GM12878 (cell line): Measurements from ENCODE around the gene OR2C3. TPM values are rescaled to one million over a fixed set of nuclear protein-coding genes. Genes with fewer than 3 reads are reported as not detected.

Experiments
- ATAC-seq: fragments of 200-7000 bp; cut with Tn5 transposase; 3 replicates; pipeline ENCODE4 v1.9.1; 2020; ENCODE audit warnings: mild to moderate bottlenecking, moderate library complexity
- BruUV-seq: library from RNA; stranded (reverse); fragments of 400-500 nt; replicated peaks from 2 replicates; lab custom pipeline; 2021; lab: Mats Ljungman, UMichigan
- CTCF ChIA-PET: fragments of 300-600 bp; sonication (Branson Sonifier 250); formaldehyde crosslinking; extraction: SDS; loops from one replicate; lab custom pipeline; 2021; ENCODE audit warnings: inconsistent platforms; lab: Yijun Ruan, JAX
- POLR2A ChIA-PET: fragments of 350-600 bp; formaldehyde crosslinking; extraction: SDS; loops from one replicate; lab custom pipeline; 2021; ENCODE audit warnings: inconsistent platforms; lab: Charles Lee
- RAD21 ChIA-PET: fragments of 300-600 bp; sonication (Branson Sonifier 250); formaldehyde crosslinking; loops from one replicate; lab custom pipeline; 2023; ENCODE audit warnings: antibody characterized with exemption; ENCODE audit not compliant: unreplicated experiment; lab: Charles Lee
- SMC1A ChIA-PET: fragments of 300-600 bp; sonication (Branson Sonifier 250); formaldehyde crosslinking; loops from one replicate; lab custom pipeline; 2023; ENCODE audit not compliant: unreplicated experiment, uncharacterized antibody; lab: Charles Lee
- DNase-seq: peaks from one replicate; pipeline ENCODE4 v3.0.0-alpha.2; 2011; ENCODE audit warnings: low read depth, low spot score
- FAIRE-seq: peaks from 3 replicates; lab custom pipeline; 2011; peaks lifted over from hg19 to GRCh38; lab: Jason Lieb, UNC
- H2AFZ ChIP-seq: 2 replicates; pipeline ENCODE4 v1.6.0; 2011; ENCODE audit warnings: low read depth, low read length, control low read depth; ENCODE audit not compliant: control insufficient read depth
- H3K27ac ChIP-seq: 2 replicates; pipeline ENCODE4 v1.5.1; 2011; ENCODE audit warnings: control low read depth; ENCODE audit not compliant: control insufficient read depth, insufficient read depth
- H3K27me3 ChIP-seq, 2 experiments: replicated peaks in 1 of 2; 2 replicates each; pipeline versions ENCODE4 v1.6.0 to v1.6.1; 2011; ENCODE audit warnings: low read length in 1 of 2; ENCODE audit not compliant: control insufficient read depth in 2 of 2, insufficient read depth in 2 of 2
- H3K36me3 ChIP-seq, 2 experiments: 2 replicates each; pipeline ENCODE4 v1.5.1; 2011; ENCODE audit warnings: low read length in 1 of 2; ENCODE audit not compliant: control insufficient read depth in 2 of 2, insufficient read depth in 2 of 2
- H3K4me1 ChIP-seq: 2 replicates; pipeline ENCODE4 v1.6.1; 2011; ENCODE audit warnings: mild to moderate bottlenecking, low read length, moderate library complexity, mixed read lengths; ENCODE audit not compliant: control insufficient read depth, insufficient read depth
- H3K4me2 ChIP-seq: 2 replicates; pipeline ENCODE4 v1.6.0; 2011; ENCODE audit warnings: control low read depth; ENCODE audit not compliant: control insufficient read depth, insufficient read depth
- H3K4me3 ChIP-seq: fragments of 200-600 bp; sonication (generic); 2 replicates; pipeline ENCODE4 v1.5.1; 2016
- H3K79me2 ChIP-seq: 2 replicates; pipeline ENCODE4 v1.6.0; 2011; ENCODE audit warnings: low read length; ENCODE audit not compliant: control insufficient read depth, insufficient read depth
- H3K9ac ChIP-seq: 2 replicates; pipeline ENCODE4 v1.8.0; 2011; ENCODE audit warnings: low read length, control low read depth, mixed read lengths; ENCODE audit not compliant: control insufficient read depth, insufficient read depth
- H3K9me3 ChIP-seq: replicated peaks from 3 replicates; pipeline ENCODE4 v1.5.1; 2011; ENCODE audit warnings: mild to moderate bottlenecking, low read length; ENCODE audit not compliant: control insufficient read depth, insufficient read depth
- H4K20me1 ChIP-seq: 2 replicates; pipeline ENCODE4 v1.6.0; 2011; ENCODE audit not compliant: control insufficient read depth, insufficient read depth
- ASH2L ChIP-seq: fragments of 300-600, 200-600 bp; sonication (generic); IDR thresholded peaks from 2 replicates; pipeline ENCODE4 v1.6.1; 2017; ENCODE audit warnings: low read depth, mild to moderate bottlenecking, borderline replicate concordance
- BCLAF1 ChIP-seq: fragments of 450-650 bp; IDR thresholded peaks from 2 replicates; pipeline ENCODE4 v1.6.1; 2017; ENCODE audit warnings: antibody characterized with exemption, mild to moderate bottlenecking, moderate library complexity
- BMI1 ChIP-seq: fragments of 450-650 bp; IDR thresholded peaks from 2 replicates; pipeline ENCODE4 v1.6.1; 2016; ENCODE audit warnings: mild to moderate bottlenecking, moderate library complexity, borderline replicate concordance
- CBX5 ChIP-seq: sonication (generic); IDR thresholded peaks from 2 replicates; pipeline ENCODE4 v1.6.1; 2016; ENCODE audit warnings: low read depth, moderate library complexity, mild to moderate bottlenecking, inconsistent platforms
- ETV6 ChIP-seq, 2 experiments: fragments of 450-650 bp in 1 of 2; IDR thresholded peaks in 1 of 2; conservative IDR thresholded peaks in 1 of 2; 2 replicates each; pipeline ENCODE4 v1.6.1; 2014; ENCODE audit warnings: antibody characterized with exemption in 1 of 2, borderline replicate concordance in 1 of 2, low read depth in 1 of 2, mild to moderate bottlenecking in 1 of 2, moderate library complexity in 1 of 2
- GATAD2B ChIP-seq: fragments of 450-650 bp; conservative IDR thresholded peaks from 2 replicates; pipeline ENCODE4 v1.6.1; 2017; ENCODE audit warnings: low read depth, mild to moderate bottlenecking, moderate library complexity
- HDAC2 ChIP-seq: fragments of 200-600 bp; sonication (generic); IDR thresholded peaks from 2 replicates; pipeline ENCODE4 v1.6.1; 2017
- IRF4 ChIP-seq: IDR thresholded peaks from 2 replicates; pipeline ENCODE4 v1.6.1; 2011; ENCODE audit warnings: low read depth, low read length
- IRF5 ChIP-seq: fragments of 450-650 bp; IDR thresholded peaks from 2 replicates; pipeline ENCODE4 v1.6.1; 2017; ENCODE audit warnings: borderline replicate concordance
- MYB ChIP-seq: fragments of 150-350 bp; IDR thresholded peaks from 2 replicates; pipeline ENCODE4 v1.6.1; 2014; ENCODE audit warnings: mild to moderate bottlenecking, low read depth, low read length, borderline replicate concordance
- POLR2AphosphoS5 ChIP-seq: IDR thresholded peaks from 2 replicates; pipeline ENCODE4 v1.6.1; 2011; ENCODE audit warnings: mild to moderate bottlenecking, low read length, inconsistent platforms
- REST ChIP-seq: IDR thresholded peaks from 2 replicates; pipeline ENCODE4 v1.6.1; 2012; ENCODE audit warnings: mild to moderate bottlenecking, low read depth, low read length
- RUNX3 ChIP-seq: IDR thresholded peaks from 2 replicates; pipeline ENCODE4 v1.6.1; 2012; ENCODE audit warnings: low read length, inconsistent platforms
- WGBS: methylation state at CpG from one replicate; pipeline ENCODE4 v1.1.6; 2016; ENCODE audit warnings: low lambda C conversion rate; ENCODE audit not compliant: insufficient replicate concordance, insufficient coverage; ENCODE audit errors: missing lambda C conversion rate; 5-methylcytosine and 5-hydroxymethylcytosine counted together
- in situ Hi-C: fragments of 300-500 bp; cut with MboI; formaldehyde crosslinking; loops from 9 replicates; pipeline ENCODE4 v1.14.3; 2018; ENCODE audit warnings: mixed read lengths
- intact Hi-C: fragments of 100-400 bp; cut with micrococcal nuclease; formaldehyde crosslinking; loops from one replicate; pipeline ENCODE4 v1.14.2; 2022; ENCODE audit not compliant: unreplicated experiment
- polyA plus RNA-seq, 11 experiments: library from polyadenylated mRNA; depleted of rRNA in 4 of 11; unstranded in 6 of 11; stranded (reverse) in 5 of 11; fragments of >200 nt; fragmentation: Nextera tagmentation in 4 of 11; fragmentation: Illumina TruSeq in 1 of 11; extraction: Ambion mirVana in 4 of 11; extraction: Trizol in 1 of 11; gene quantifications; 1 replicate in 1 of 11; 2 replicates in 10 of 11; pipeline versions ENCODE4 v1.2.1 to v1.2.3, GENCODE V29; 2011 to 2016; ENCODE audit warnings: inconsistent platforms in 2 of 11, missing spikeins in 2 of 11, low read depth in 1 of 11
- total RNA-seq, 4 experiments: library from RNA; depleted of rRNA in 3 of 4; stranded (reverse); fragments of >200 nt in 3 of 4; fragmentation: Illumina TruSeq in 1 of 4; extraction: Trizol in 1 of 4; gene quantifications; 2 replicates each; pipeline versions ENCODE4 v1.2.1 to v1.2.3, GENCODE V29; 2013 to 2021

OR2C3 gene
- total and polyA plus RNA-seq, 10 of the 15 experiments (the other 5 are each of a cell fraction or from before 2014, with no cell fraction given), result not detected

GRCh38 chr1:247562198-247562597, 26.0 kb upstream of the OR2C3 start:
- in situ Hi-C loops, result no loop called here
- Histone ChIP-seq H4K20me1 (no peaks in the 10 kb centered on the region), H3K27ac (no peak overlapping the region), H3K36me3 (no peaks in the 10 kb centered on the region), H3K9me3 (no peaks in the 10 kb centered on the region), H3K4me3 (no peak overlapping the region), H3K79me2 (no peaks in the 10 kb centered on the region), H3K4me2 (no peak overlapping the region), H3K9ac (no peak overlapping the region), H2AFZ (no peak overlapping the region), H3K4me1 (no peaks in the 10 kb centered on the region), H3K27me3 (no peaks in the 10 kb centered on the region)
- DNase-seq (no peak), ATAC-seq (no peak), FAIRE-seq (no peak)
- RAD21 ChIA-PET, result no interaction called here
- TF ChIP-seq BCLAF1, result no peak
- TF ChIP-seq BMI1, result no peak
- no peak for TF ChIP-seq REST
- no peak for TF ChIP-seq POLR2AphosphoS5
- no peak for TF ChIP-seq IRF5
- TF ChIP-seq MYB, result no peak
- no peak for TF ChIP-seq GATAD2B
- no peak for TF ChIP-seq ETV6 (conservative IDR thresholded peaks at IDR 0.05 in 1 of 2, IDR thresholded peaks at IDR 0.05 in 1 of 2; ENCODE audit: borderline replicate concordance in 1 of 2, low read depth in 1 of 2)
- TF ChIP-seq HDAC2, result no peak
- no peak for TF ChIP-seq RUNX3
- TF ChIP-seq IRF4, result no peak
- no peak for TF ChIP-seq CBX5
- TF ChIP-seq ASH2L, result no peak
- BruUV-seq, result no TSS peak
- SMC1A ChIA-PET, result no interaction called here
- CTCF ChIA-PET, result interaction anchor here (0.6 to 2.0 kb wide), 2 partner anchors 9 to 766 kb away, joined by 5 read pairs; no protein-coding TSS in a partner anchor
- WGBS, result 42% methylated on average over 9 of the region's 9 CpGs
- intact Hi-C loops, result no loop called here
- POLR2A ChIA-PET, result no interaction called here
